Heart left ventricle (tissue), 16 donors: ENCODE results near the gene UBE2D3. TPM values are rescaled to one million over a fixed set of nuclear protein-coding genes. Genes with fewer than 3 reads are reported as not detected.

ENCODE experiments used
- ATAC-seq, 4 donors: fragments of 200-7000 bp; cut with Tn5 transposase; one replicate each; pipeline ENCODE4 v1.9.1; 2020 to 2022; ENCODE audit warnings: moderate library complexity in 4 of 4, mild to moderate bottlenecking in 3 of 4, moderate number of reproducible peaks in 1 of 4
- DNase-seq, 5 donors: peaks; one replicate each; pipeline ENCODE4 v3.0.0-alpha.2; 2020
- H3K27ac ChIP-seq, 12 donors: fragments of 200-600 bp; sonication (generic) in 4 of 12; one replicate each; pipeline versions ENCODE4 v1.5.0 to v1.8.0; 2016 to 2022; ENCODE audit warnings: mild to moderate bottlenecking in 2 of 12
- H3K27me3 ChIP-seq, 9 donors: fragments of 200-600 bp; sonication (generic) in 2 of 9; one replicate each; pipeline versions ENCODE4 v1.5.1 to v1.8.0; 2016 to 2022; ENCODE audit warnings: mild to moderate bottlenecking in 3 of 9
- H3K36me3 ChIP-seq, 9 donors: fragments of 200-600 bp; sonication (generic) in 2 of 9; one replicate each; pipeline versions ENCODE4 v1.5.0 to v1.8.0; 2018 to 2022; ENCODE audit warnings: mild to moderate bottlenecking in 2 of 9
- H3K4me1 ChIP-seq, 12 donors: fragments of 200-600 bp; sonication (generic) in 4 of 12; one replicate each; pipeline versions ENCODE4 v1.5.0 to v1.8.0; 2016 to 2022; ENCODE audit warnings: mild to moderate bottlenecking in 3 of 12
- H3K4me3 ChIP-seq, 12 donors: fragments of 200-600 bp; sonication (generic) in 4 of 12; one replicate each; pipeline versions ENCODE4 v1.5.0 to v1.8.0; 2017 to 2022; ENCODE audit warnings: mild to moderate bottlenecking in 9 of 12, moderate library complexity in 4 of 12
- H3K9me3 ChIP-seq, 12 donors: fragments of 200-600 bp; sonication (generic) in 4 of 12; one replicate each; pipeline versions ENCODE4 v1.5.0 to v1.8.0; 2016 to 2022; ENCODE audit warnings: mild to moderate bottlenecking in 1 of 12
- CTCF ChIP-seq, 12 donors: fragments of 200-600 bp; sonication (generic) in 4 of 12; IDR thresholded peaks; one replicate each; pipeline versions ENCODE4 v1.5.0 to v1.8.0; 2018 to 2022; ENCODE audit warnings: antibody characterized with exemption in 12 of 12, mild to moderate bottlenecking in 5 of 12
- POLR2A ChIP-seq, 2 donors: fragments of 450-650 bp; IDR thresholded peaks; one replicate each; pipeline ENCODE4 v1.6.1; 2017; ENCODE audit warnings: antibody characterized with exemption in 2 of 2, mild to moderate bottlenecking in 2 of 2, moderate library complexity in 2 of 2
- WGBS, 4 donors: extraction: QIAGEN DNeasy Blood & Tissue Kit in 2 of 4; methylation state at CpG; one replicate each; pipeline versions ENCODE4 v1.1.5 to v1.1.7; 2013 to 2018; 5-methylcytosine and 5-hydroxymethylcytosine counted together
- intact Hi-C, 10 donors: fragments of 100-400 bp; cut with DNase I; formaldehyde crosslinking; loops; one replicate each; pipeline versions ENCODE4 v1.11.1 to v1.14.2; 2022
- polyA plus RNA-seq, 2 donors: library from polyadenylated mRNA; stranded (reverse); fragments of 200-250 nt; gene quantifications; one replicate each; pipeline ENCODE4 v1.2.3, GENCODE V29; 2013
- total RNA-seq, 9 donors: library from RNA; depleted of rRNA in 2 of 9; stranded (reverse); fragments of >200 nt in 2 of 9; fragmentation: NEBNext Ultra II Directional in 3 of 9; extraction: Animal tissue kit (Norgen Biotek cat#: 25700) in 3 of 9; gene quantifications; one replicate each; pipeline versions ENCODE4 v1.1.0 to v1.2.4, GENCODE V29; 2016 to 2023
- donor health status: ischemic (EF 13 %, LVEDD 7.1; RV severe dilation, severe dysfunction).
- donor health status: healthy with polysubstance abuse.
- donor health status: DM: no; HTN: yes; CAD: no.
- donor health status: DM: no; HTN: no; CAD: no.
- donor health status: ischemic (EF 25% LVEDD 6.9; RV normal size, moderate dysfunction).
- donor health status: ischemic (EF 25% LVEDD 5.7; RV mildly dilated, moderate dysfunction).
- donor health status: healthy.
- donor health status: DM: yes; HTN: yes; CAD: no.
- donor health status: ischemic (EF 35%, LVEDD 5.7; RV mildly dilated, moderate dysfunction).
- donor health status: nonischemic (EF 11% LVEDD 7.7; RV severe dilation, severe dysfunction).
- donor health status: DM: yes; HTN: yes; CAD: no.
- donor health status: PGD.
- donor health status: ischemic (EF 29% LVEDD 5.4; RV normal size, mild dysfunction).
- donor health status: nonischemic (EF 23%, LVEDD 6.1; RV moderate dilation, normal function).

UBE2D3 gene
- total and polyA plus RNA-seq, 11 donors: 87.4 to 381 (median 258) TPM

DNA sequence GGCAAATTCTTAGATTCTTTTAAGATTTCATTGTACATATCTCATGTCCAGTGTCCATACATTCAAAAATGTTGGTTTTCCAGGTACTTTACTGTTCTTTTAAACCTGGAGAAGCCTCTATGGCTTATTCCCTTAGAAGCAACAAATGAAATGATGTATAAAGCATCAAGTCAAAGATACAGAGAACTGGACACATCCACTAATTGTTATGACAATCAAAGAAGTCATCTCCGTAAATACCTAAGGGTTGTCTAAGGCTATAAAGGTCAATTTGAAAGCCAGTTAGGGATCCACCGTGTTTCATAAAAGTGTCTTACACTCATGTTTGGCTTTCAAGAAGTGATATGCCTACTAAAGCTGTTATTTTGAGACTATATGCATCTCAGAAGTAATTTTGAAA, 32.4 kb downstream of the UBE2D3 start:
- no peaks in the 10 kb centered on the region for H3K9me3 ChIP-seq
- H3K4me1 ChIP-seq: peaks cover 0 to 3% (median 0%) of the 10 kb centered on the region in 12 donors
- ATAC-seq (no peak), DNase-seq (no peak)
- WGBS, 4 donors: 91 to 99% (median 96%) methylated on average over 2 of the region's 2 CpGs
- TF ChIP-seq CTCF (IDR thresholded peaks at IDR 0.05): no peak
- TF ChIP-seq POLR2A (IDR thresholded peaks at IDR 0.05): no peak
- intact Hi-C loops: no loop called here
- no peak overlapping the region for H3K4me3 ChIP-seq
- H3K27ac ChIP-seq: no peak overlapping the region
- H3K36me3 ChIP-seq: peaks cover 0 to 89% (median 74%) of the 10 kb centered on the region in 9 donors
- H3K27me3 ChIP-seq: no peaks in the 10 kb centered on the region

GRCh38 chr4:102792361-102792936, 34.9 kb downstream of the UBE2D3 start:
- H3K36me3 ChIP-seq: peaks cover 0 to 64% (median 49%) of the 10 kb centered on the region in 9 donors
- TF ChIP-seq CTCF (IDR thresholded peaks at IDR 0.05) (no peak), POLR2A (IDR thresholded peaks at IDR 0.05) (no peak)
- DNase-seq (no peak), ATAC-seq (peak in 1 of 4 donors; percentile 25)
- no peak overlapping the region for H3K27ac ChIP-seq
- peaks cover 0 to 14% (median 0%) of the 10 kb centered on the region in 12 donors for H3K4me1 ChIP-seq
- WGBS, 4 donors: 55 to 67% (median 63%) methylated on average over 2 of the region's 2 CpGs
- H3K9me3 ChIP-seq: peaks cover 0 to 9% (median 0%) of the 10 kb centered on the region in 12 donors
- no peaks in the 10 kb centered on the region for H3K27me3 ChIP-seq
- intact Hi-C loops: no loop called here
- H3K4me3 ChIP-seq: no peak overlapping the region

DNA sequence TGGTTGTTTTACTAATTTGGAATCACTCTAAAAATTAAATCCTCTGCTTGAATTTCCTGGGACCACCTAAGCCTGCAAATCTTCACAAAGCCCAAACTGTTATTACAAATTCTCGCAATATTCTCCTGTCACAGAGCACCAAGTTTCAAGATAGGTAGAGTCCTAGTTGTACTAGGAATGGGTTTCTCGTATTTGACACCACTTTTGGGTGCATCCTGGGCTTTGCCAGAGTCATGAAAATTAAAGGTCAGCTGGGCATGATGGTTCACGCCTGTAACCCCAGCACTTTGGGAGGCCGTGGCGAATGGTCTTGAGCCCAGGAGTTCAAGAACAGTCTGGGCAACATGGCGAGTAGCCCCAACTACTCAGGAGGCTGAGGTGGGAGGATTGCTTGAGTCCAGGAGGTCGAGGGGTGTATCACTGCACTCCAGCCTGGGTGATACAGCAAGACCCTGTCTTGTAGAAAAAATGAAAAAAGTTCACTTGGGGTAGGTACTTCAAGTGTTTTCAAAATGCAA, 36.0 kb downstream of the UBE2D3 start:
- peaks cover 0 to 9% (median 0%) of the 10 kb centered on the region in 12 donors for H3K9me3 ChIP-seq
- ATAC-seq (peak in 1 of 4 donors; percentile 20), DNase-seq (no peak)
- TF ChIP-seq POLR2A (IDR thresholded peaks at IDR 0.05) (no peak), CTCF (IDR thresholded peaks at IDR 0.05) (no peak)
- peaks cover 0 to 53% (median 38%) of the 10 kb centered on the region in 9 donors for H3K36me3 ChIP-seq
- 82 to 96% (median 92%) methylated on average over 7 of the region's 7 CpGs for WGBS, 4 donors
- no peaks in the 10 kb centered on the region for H3K27me3 ChIP-seq
- no peak overlapping the region for H3K27ac ChIP-seq
- no peak overlapping the region for H3K4me3 ChIP-seq
- intact Hi-C loops: no loop called here
- H3K4me1 ChIP-seq: peaks cover 0 to 14% (median 0%) of the 10 kb centered on the region in 12 donors

- Histone ChIP-seq H3K4me1 (peaks cover 0 to 14% (median 0%) of the 10 kb centered on the region in 12 donors), H3K27me3 (no peaks in the 10 kb centered on the region), H3K4me3 (no peak overlapping the region), H3K36me3 (peaks cover 0 to 32% (median 20%) of the 10 kb centered on the region in 9 donors), H3K9me3 (peaks cover 0 to 9% (median 0%) of the 10 kb centered on the region in 12 donors), H3K27ac (peak overlapping the region in 1 of 12 donors; percentile 12)
- no peak for DNase-seq
- TF ChIP-seq POLR2A (IDR thresholded peaks at IDR 0.05): no peak
- intact Hi-C loops: no loop called here
- WGBS, 4 donors: 82 to 88% (median 86%) methylated on average over 3 of the region's 3 CpGs
- ATAC-seq: no peak
These were observed 38.0 kb downstream of the UBE2D3 start for GRCh38 chr4:102789317-102789717.
